GM19351 (cell line): ENCODE results near the gene MYOD1.

ENCODE experiments used
- ATAC-seq: cut with Tn5 transposase; IDR thresholded peaks from one replicate; pipeline ENCODE4 v1.9.1; 2021; ENCODE audit warnings: mild to moderate bottlenecking, moderate library complexity; ENCODE audit not compliant: unreplicated experiment

MYOD1 gene

GRCh38 chr11:17733261-17733660 is 13.9 kb downstream of the MYOD1 start:
- no peak for ATAC-seq

GRCh38 chr11:17734418-17734911 is 15.1 kb downstream of the MYOD1 start, which contains the start of gene KCNC1:
TSS of gene KCNC1 (plus strand) at chr11:17734781. CDS start at chr11:17736003, 1,222 bp downstream.
- ATAC-seq = peak; percentile 19

- peak; percentile 51 for ATAC-seq
Measured at GRCh38 chr11:17734986-17735817, 15.8 kb downstream of the MYOD1 start.

- ATAC-seq = no peak
Measured at GRCh38 chr11:17735818-17736578, 16.6 kb downstream of the MYOD1 start.

- ATAC-seq = no peak
Measured at GRCh38 chr11:17736579-17736893, 17.2 kb downstream of the MYOD1 start.

GRCh38 chr11:17736930-17737817 is 17.8 kb downstream of the MYOD1 start:
- no peak for ATAC-seq

GRCh38 chr11:17738151-17738973 is 19.0 kb downstream of the MYOD1 start:
- ATAC-seq = no peak

- ATAC-seq = no peak
Measured at GRCh38 chr11:17739945-17740338, 20.6 kb downstream of the MYOD1 start.

GRCh38 chr11:17740649-17741235 is 21.4 kb downstream of the MYOD1 start:
- no peak for ATAC-seq

- no peak for ATAC-seq
Measured at GRCh38 chr11:17741487-17741886, 22.1 kb downstream of the MYOD1 start.

- ATAC-seq = no peak
Measured at GRCh38 chr11:17742019-17742418, 22.6 kb downstream of the MYOD1 start.

GRCh38 chr11:17743026-17743807 is 23.8 kb downstream of the MYOD1 start:
- ATAC-seq = no peak

- ATAC-seq = no peak
Measured at GRCh38 chr11:17743808-17744119, 24.4 kb downstream of the MYOD1 start.

- ATAC-seq = no peak
Measured at GRCh38 chr11:17744151-17744940, 25.0 kb downstream of the MYOD1 start.

- no peak for ATAC-seq
Measured at GRCh38 chr11:17745023-17745772, 25.8 kb downstream of the MYOD1 start.

GRCh38 chr11:17746096-17746495 is 26.7 kb downstream of the MYOD1 start:
- ATAC-seq = no peak

- no peak for ATAC-seq
Measured at GRCh38 chr11:17747131-17747955, 28.0 kb downstream of the MYOD1 start.
